ENCODE data around the gene STAT6.
"Not testable (repeated sequence)": the region's sequence is repeated elsewhere in the genome, so short reads cannot be mapped to it uniquely, and the experiment has no call there.

The STAT6 gene

DNA sequence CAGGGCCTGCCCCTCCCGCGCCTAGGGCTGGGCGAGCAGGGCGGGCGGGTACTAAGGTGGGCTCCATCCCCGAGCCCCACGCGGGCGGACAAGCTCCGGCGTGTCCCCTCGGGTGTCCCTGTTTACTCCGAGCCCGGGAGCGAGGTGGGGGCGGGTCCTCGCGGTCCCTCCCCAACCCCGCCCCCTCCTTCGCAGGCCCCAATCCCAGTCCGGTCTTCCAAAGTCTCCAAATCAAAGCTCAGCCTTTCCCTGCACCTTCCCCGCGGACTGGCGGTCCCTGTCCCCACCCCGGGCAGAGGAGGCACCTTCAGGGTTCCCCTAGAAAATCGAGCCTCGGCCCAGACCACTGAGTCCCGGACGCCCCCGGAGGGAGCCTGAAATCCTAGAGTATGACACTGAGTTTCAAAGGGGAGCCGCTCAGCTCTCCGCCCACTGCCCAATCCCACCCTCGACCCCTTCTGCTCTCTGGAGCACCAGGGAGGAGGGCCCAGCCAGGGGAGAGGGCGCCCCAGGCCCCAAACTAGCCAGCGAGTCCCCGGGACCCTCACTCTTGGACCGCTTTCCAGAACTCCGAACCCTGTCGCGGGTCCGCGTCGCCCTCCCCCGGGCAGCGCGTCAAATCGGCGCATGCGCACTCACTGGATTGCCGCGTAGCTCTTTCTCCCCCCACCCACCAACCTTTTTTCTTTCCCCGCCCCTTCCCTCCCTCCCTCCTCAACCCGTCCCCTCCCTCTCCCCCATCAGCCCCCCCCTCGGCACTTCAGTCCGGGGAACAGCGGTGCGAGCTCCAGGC lies 16.8 kb upstream of the STAT6 start, which contains the start of gene LRP1:
Gene LRP1, plus strand, starts transcription at position 758 of the 793 bp plus-strand sequence. CDS start 482 bp downstream, outside the sequence.
- DNase-seq (ENCODE audit: low read depth in 3 of 3), result peak; percentile 37 to 76 (median 52)

GRCh38 chr12:57127101-57127725 lies 16.1 kb upstream of the STAT6 start:
- DNase-seq (ENCODE audit: low read depth in 3 of 3), result peak in 1 of 3 donors; percentile 48

DNA sequence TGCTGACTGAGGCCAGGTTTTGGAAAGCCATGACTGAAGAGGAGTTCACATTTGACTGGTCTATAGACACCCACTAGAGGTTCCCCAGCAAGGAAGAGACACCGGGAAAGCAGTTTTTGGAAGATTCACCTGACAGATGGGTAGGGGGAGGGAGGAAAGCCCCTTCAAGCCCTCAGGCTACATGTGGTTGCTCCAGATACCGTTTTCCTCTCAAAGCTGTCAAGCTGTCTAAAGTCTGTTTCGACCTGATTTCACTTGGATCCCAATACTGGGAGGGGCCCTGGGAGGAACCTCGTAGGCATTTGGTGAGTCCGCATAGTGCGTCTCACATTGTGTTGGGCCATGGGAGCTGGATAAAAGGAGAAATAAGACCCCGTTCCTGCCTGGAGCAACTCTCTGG lies 15.4 kb upstream of the STAT6 start:
- DNase-seq (ENCODE audit: low read depth in 3 of 3), result no peak

- DNase-seq (ENCODE audit: low read depth in 3 of 3), result no peak
Measured at GRCh38 chr12:57126061-57126460, 14.9 kb upstream of the STAT6 start.

DNA sequence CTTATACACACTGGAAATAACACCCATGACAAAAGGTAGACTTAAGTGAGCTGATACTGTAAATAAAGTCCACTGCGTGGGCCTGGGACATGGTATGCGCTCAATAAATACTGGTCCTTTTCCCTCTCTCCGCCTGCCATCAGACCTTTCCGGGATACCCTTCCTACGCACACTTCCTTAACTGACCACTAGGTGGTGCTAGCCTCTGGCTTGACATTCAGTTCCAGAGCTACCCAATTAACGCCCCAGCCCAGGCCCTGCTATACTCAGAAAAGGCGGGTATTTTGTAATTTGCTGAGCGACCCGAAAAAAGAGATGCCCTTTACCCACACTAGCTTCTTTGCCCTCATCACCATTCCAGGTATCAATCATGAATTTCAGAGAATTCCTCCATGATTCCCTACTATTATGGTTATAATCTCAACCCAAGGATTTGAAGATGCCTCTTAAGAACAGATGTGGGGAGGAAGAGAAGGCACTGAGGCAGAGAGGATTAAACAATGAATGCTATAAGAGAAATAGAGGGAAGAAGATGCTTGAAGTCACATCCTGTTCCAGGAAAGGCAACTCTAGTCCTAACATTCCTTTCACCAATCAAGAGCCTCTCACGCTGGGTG lies 13.2 kb upstream of the STAT6 start:
- DNase-seq (ENCODE audit: low read depth in 3 of 3), result peak; percentile 56 to 73 (median 68)

- no peak for DNase-seq (ENCODE audit: low read depth in 3 of 3)
Measured at GRCh38 chr12:57123813-57124212, 12.7 kb upstream of the STAT6 start.

- DNase-seq (ENCODE audit: low read depth in 3 of 3), result not testable (repeated sequence)
Measured at GRCh38 chr12:57120718-57121117, 9.6 kb upstream of the STAT6 start.

GRCh38 chr12:57119294-57120085 lies 8.3 kb upstream of the STAT6 start:
- DNase-seq (ENCODE audit: low read depth in 3 of 3), result no peak

GRCh38 chr12:57118711-57119271 lies 7.6 kb upstream of the STAT6 start:
- DNase-seq (ENCODE audit: low read depth in 3 of 3), result no peak

- no peak for DNase-seq (ENCODE audit: low read depth in 3 of 3)
Measured at GRCh38 chr12:57116580-57117281, 5.6 kb upstream of the STAT6 start.

DNA sequence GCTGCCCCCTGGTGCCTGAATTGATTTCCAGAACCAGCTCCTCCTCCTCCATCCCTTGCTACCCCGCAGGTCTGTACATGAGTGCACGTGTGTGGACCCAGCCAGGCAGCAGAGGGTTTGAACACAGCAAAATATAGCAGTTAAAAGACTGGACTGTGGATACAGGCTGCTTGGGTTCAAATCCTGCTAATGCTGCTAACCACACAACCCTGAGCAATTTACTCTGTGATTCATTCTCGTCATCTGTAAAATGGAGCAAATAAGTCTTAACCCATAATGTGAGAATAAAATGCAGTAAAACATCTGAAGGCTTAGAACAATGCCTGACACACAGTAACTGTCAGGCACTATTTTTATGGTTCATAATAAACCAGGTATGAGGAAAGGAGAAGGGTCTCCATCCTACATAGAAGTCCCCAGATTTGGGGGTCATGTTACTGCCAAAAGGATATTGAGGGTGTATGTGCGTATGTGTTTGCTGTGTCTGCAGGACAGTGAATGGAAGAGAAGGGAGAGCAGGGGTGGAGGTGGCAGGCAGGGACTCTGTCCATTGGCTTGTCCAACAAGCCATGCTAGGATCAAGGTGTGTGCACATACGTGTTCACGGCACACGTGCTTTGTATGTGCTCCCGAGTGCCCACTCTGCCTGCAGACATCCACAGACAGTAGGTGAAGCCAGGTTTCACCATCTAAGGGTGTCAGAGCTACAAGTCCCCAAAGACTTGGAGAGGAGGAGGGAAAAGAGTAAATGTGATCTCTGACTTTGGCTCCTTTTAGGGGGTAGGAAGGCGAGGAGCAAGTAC lies 1.5 kb upstream of the STAT6 start:
- DNase-seq (ENCODE audit: low read depth in 3 of 3), result no peak

GRCh38 chr12:57110104-57111030 lies 795 bp downstream of the STAT6 start:
- peak; percentile 48 to 71 (median 68) for DNase-seq (ENCODE audit: low read depth in 3 of 3)

DNA sequence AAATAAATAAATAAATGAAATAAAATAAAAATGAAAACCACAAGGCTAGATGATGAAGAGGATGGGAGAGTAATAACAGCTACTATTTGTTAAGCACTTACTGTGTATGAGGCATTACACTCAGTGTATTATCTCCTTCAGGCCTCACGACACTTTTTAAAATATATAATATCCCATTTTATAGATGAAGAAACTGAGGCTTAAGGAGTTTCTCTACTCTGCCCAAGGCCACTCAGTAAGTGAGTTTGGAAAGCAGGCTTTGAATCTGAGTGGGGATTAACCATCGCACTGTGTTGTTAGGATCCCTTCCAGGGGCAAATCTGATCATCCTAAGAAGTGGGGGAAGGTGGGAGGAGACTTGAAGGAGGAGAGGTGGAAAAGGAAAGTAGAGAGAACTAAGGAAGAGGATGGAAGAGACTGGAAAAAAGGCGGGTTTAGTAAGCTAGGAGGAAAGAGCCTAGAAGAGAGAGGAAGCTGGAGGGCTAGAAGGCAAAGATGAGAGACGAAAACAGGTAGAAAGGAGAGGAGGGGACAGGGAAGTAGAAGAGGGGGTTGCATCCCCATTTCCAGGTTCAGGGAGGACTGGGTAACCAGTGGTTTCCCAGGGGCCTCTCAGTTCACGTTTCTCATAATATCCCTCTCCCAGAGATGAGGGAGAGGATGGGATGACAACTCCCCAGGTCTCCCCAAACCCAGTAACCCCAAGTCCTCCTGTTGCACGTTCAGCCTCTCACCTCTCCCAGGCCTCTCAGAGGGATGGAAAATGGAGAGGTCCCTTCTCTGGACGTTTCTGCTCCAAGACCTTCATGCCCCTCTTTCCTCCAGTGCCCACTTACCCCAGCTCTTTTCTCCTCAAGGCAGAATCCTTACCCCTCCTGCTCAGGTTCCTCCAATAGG lies 1.7 kb downstream of the STAT6 start:
- DNase-seq (ENCODE audit: low read depth in 3 of 3), result no peak

- DNase-seq (ENCODE audit: low read depth in 3 of 3), result no peak
Measured at GRCh38 chr12:57107456-57108155, 3.6 kb downstream of the STAT6 start.

DNA sequence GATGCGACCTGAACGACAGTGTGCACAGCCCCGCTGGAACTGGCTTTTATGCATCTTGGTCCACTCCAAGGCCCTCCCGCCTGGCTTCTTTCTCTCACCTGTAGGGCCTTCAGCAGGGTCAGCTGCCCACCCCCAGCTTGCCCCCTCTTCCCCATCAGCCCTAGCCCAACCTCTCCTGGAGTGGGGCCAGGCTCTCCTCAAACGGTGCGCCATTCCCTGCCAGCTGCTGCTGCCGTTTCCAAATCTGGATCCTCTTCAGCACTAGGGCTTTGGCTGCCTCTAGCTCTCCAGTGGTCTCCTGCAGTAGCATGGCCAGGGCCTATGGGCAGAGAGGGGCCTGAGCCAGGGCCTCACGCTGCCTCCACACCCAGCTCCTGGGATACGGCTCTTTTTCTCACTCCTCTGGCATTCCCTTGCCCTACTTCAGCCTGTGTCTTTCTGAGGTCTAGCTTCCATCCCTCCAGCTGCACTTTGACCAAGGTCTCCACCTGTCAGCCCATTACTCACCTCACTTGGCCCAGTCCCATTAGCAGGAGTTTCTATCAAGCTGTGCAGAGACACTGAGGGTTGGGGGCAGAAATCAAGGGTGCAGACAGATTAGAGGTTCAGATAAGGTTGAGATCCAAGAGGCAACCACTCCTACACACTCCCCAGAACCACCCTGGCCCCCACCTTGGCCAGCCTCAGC lies 5.0 kb downstream of the STAT6 start:
- DNase-seq (ENCODE audit: low read depth in 3 of 3), result no peak

DNA sequence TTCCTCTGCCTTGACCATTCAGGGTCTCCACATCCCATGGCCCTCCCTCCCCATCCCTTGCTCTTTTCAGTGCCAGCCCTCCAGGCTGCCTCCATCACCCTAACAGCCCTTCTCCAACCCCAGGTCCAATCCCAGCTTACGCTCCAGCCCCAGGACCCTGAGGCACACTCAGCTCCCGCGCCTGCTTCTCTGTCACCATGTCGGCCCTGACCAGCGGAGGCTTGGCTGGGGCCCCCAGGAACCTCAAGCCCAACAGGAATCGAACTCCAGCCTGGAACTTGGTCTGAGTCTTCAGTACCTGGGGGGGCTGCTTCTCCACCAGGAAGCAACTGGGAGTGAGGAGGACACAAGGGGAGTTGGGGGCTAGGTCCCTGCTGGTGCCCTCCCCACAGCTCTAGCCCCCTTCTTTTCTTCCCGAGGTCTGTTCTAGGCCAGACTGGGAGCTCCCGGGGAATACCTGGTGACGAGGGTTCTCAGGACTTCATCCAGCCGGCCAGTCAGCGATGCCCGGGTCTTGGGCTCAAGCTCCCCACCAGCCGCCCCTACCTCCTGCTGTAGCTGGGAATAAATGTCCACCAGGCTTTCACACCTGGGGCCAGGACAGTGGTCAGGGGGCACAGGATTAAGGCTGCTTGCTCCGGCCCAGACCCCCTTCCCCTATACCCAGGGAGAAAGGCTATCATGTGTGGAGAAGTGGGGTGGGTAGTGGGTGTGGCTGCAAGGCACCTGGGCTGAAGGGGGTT lies 6.0 kb downstream of the STAT6 start:
- no peak for DNase-seq (ENCODE audit: low read depth in 3 of 3)

All from stimulated activated CD4-positive, alpha-beta T cell treated with anti-CD3 and anti-CD28 coated beads, TNF-alpha, amount 100 ng/mL, for 48 hours (primary cell).